ENCODE results near the gene PTPRCAP.

PTPRCAP gene

GRCh38 chr11:67395555-67396258, 41.8 kb downstream of the PTPRCAP start:
- no peak for DNase-seq

DNA sequence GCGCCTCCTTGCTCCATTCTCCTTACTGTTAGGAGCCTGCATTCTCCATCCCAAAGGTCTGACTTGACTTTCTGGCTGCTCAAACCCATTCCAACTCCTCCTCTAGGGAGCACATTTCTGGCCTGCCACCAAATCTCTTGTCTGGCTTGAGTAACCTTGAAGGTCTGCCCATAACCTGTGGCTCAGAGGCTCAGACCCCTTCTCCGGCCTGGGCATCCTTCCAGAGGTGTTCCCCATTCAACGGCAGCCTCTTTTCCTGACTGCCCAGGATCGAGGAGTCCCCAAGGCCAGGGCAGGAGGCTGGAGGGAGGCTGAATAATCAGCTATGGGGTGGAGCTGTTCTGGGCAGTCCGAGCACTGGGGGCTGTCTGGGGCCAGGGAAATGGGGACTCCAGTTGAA, 43.5 kb downstream of the PTPRCAP start:
- no peak for DNase-seq

- DNase-seq = no peak
These were observed 44.0 kb downstream of the PTPRCAP start for GRCh38 chr11:67393437-67393836.

DNA sequence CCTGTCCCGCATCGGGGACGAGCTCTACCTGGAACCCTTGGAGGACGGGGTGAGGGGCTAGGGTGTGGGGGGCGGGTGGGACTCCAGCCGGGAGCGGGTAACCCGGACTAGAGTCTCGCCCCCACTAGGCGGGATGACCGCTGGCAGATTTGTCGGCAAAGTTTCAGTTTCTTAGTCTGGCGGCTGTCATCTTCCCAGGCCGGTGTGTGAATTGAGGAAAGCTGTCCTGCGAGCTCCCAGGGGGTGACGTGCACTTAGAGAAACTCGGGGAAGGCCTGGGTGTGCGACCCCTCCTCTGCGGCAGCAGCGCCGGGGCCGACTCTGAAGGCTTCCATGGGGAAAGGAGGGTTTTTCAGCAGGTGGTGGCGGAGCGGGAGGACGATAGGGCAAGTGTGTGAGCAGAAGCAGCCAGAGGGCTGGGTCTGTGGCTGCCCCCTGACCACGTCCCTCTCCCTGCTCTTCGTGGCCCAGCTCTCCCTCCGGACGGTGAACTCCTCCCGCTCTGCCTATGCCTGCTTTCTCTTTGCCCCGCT, 45.2 kb downstream of the PTPRCAP start:
- no peak for DNase-seq

DNA sequence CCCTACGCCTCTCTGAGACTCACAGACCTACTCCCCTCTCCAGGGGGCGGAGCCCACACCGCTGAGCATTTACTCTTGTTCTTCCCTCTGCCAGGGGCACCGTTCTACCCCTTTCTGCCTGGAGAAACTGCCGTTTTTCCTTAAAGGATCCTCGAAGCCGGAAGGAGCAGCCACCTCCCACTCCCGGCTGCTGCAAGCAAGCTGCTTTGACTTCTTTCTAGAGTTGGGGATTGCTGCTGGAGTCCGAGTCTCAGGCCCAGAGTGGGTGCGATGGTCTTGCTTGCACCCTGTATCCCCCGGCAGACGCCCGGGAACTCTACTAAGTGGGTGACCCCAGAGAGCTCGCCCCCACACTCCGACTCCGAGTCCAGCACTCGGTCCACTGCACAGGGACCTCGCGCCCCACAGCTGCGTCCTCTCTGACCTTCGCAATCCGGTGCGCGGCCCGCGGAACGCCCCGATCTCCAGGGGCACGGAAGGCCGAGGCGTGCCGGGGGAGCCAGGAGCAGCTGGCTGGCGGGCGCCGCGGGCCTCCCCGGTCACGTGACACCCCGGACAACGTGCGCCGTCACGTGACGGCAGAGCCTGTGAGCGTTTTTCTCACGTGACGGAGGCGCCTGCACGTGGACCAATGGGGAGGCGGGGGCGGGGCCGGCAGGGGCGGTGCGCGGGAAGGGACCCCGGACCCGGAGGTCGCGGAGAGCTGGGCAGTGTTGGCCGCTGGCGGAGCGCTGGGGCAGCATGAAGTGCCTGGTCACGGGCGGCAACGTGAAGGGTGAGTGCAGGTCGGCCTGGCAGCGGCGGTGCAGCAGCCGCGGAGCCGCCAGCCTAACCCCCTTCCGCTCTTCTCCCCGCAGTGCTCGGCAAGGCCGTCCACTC, 45.9 kb downstream of the PTPRCAP start, which contains the start of gene RAD9A:
Gene RAD9A, plus strand, starts transcription at position 683 of the 879 bp plus-strand sequence. Its CDS starts 59 bp downstream, at position 742.
- no peak for DNase-seq

- DNase-seq = no peak
These were observed 46.6 kb downstream of the PTPRCAP start for GRCh38 chr11:67390947-67391303.

DNA sequence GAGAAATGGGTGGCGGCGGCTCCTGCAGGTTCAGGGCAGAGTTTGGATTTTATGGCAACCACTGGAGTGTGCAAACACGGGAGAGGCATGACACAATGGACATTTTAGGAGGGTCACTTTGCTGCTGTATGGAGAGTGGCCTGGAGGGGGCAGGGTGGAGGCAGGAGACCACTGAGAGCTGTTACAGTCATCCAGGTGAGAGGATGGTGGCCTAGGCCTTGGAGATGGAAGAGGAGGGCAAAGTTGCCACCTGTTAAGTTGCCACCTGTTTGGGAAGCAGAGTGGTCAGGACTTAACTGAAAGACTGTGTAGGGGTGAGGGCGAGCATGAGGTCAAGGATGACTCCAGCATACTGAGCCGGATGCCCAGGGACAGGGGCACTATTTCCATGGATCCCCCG, 48.0 kb downstream of the PTPRCAP start:
- DNase-seq = no peak

- DNase-seq = no peak
These were observed 50.0 kb downstream of the PTPRCAP start for GRCh38 chr11:67387518-67387917.

DNA sequence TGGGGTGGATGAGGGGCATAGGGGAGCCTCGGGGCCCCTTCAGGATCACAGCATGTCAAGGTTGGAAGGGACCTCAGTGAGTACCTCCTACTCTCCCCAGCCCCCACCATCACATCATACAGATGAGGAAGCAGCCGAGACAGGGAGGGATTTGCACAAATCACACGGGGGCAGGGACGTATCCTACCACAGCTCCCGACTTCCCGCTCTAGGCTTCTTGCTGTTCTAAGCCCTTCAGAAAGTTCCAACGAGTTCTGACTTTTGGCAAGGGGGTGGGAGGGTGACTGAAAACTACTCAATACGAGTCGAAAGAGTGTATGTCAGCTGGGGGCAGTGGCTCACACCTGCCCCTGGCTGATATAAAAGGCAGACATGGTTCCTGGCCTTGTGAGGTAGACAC, 50.4 kb downstream of the PTPRCAP start:
- DNase-seq = no peak
